Muscle of leg (tissue), 11 donors: ENCODE results near the gene COQ9. TPM values are rescaled to one million over a fixed set of nuclear protein-coding genes. Genes with fewer than 3 reads are reported as not detected.
"Not testable (repeated sequence)": the region's sequence is repeated elsewhere in the genome, so short reads cannot be mapped to it uniquely, and the experiment has no call there.

Source experiments
- DNase-seq: peaks from one replicate; pipeline ENCODE4 v3.0.0; 2013
- H3K27ac ChIP-seq: one replicate; pipeline ENCODE4 v1.5.1; 2013; ENCODE audit warnings: mild to moderate bottlenecking, low read length, control low read depth
- H3K27me3 ChIP-seq: one replicate; pipeline ENCODE4 v1.6.1; 2013; ENCODE audit warnings: low read length; ENCODE audit not compliant: control insufficient read depth, insufficient read depth
- H3K36me3 ChIP-seq: one replicate; pipeline ENCODE4 v1.6.1; 2013; ENCODE audit warnings: low read length; ENCODE audit not compliant: control insufficient read depth, insufficient read depth
- H3K4me1 ChIP-seq: one replicate; pipeline ENCODE4 v1.6.1; 2013; ENCODE audit warnings: low read length; ENCODE audit not compliant: control insufficient read depth, insufficient read depth
- H3K4me3 ChIP-seq: one replicate; pipeline ENCODE4 v1.5.1; 2013; ENCODE audit warnings: low read length, control low read depth
- H3K9me3 ChIP-seq: replicated peaks from 2 replicates; pipeline ENCODE4 v1.6.1; 2013; ENCODE audit warnings: low read depth, low read length; ENCODE audit not compliant: control insufficient read depth
- WGBS: methylation state at CpG from one replicate; pipeline ENCODE4 v1.1.5; 2013; ENCODE audit warnings: missing lambda C conversion rate; ENCODE audit not compliant: insufficient coverage; 5-methylcytosine and 5-hydroxymethylcytosine counted together
- polyA plus RNA-seq, 8 donors: library from polyadenylated mRNA; unstranded; fragments of 120-200 nt; gene quantifications; one replicate each; pipeline versions ENCODE4 v1.2.1 to v1.2.3, GENCODE V29; 2013; ENCODE audit warnings: inconsistent platforms in 1 of 8, low replicate concordance in 1 of 8; ENCODE audit not compliant: insufficient read length in 8 of 8, insufficient read depth in 1 of 8
- total RNA-seq: library from RNA; stranded (reverse); fragments of 120-200 nt; gene quantifications from one replicate; pipeline ENCODE4 v1.2.4, GENCODE V29; 2013

COQ9 gene
- total and polyA plus RNA-seq, 9 donors, result 57.0 to 75.0 (median 67.4) TPM

DNA sequence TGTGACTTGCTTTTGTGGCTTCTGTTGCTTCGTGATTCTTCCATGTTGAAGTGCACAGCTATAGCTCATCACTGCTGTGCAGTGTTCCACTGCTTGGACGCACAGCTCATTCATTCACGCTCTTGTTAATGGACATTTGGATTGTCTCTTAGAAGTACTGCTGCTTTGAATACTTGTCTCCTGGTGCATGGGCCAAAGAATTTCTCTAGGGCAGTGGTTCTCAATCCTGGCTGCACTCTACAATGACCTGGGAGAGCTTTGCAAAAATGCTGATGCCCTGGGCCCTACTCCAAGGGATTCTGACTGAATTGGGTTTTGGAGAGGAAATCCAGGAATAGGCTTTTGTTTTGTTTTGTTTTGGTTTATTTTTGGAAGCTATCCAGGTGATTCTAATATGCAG, 22.7 kb upstream of the COQ9 start:
- Histone ChIP-seq H3K36me3 (peaks cover 19% of the 10 kb centered on the region), H3K9me3 (no peaks in the 10 kb centered on the region), H3K4me1 (peaks cover 31% of the 10 kb centered on the region), H3K27ac (no peak overlapping the region), H3K27me3 (no peaks in the 10 kb centered on the region), H3K4me3 (no peak overlapping the region)
- WGBS, result 63% methylated on average over 3 of the region's 3 CpGs
- DNase-seq, result no peak

DNA sequence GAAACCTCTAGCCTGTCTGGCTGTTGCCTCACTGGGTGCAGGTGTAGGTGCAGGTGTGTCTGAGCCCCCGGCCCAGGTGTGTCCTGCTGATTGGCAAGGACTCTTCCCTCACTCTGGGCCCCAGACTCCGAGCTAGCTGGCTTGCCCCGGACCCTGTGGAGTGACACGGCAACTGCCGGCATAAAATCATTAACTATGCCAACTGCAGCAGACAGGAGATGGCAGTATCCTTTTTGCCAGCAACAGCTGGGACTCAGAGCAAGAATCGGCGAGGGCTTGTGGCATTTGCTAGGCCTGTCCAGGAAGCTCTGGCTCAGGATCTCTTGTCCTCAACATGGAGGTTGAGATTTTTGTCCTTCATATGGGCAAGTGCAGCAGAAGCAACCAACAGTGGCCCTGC, 20.9 kb upstream of the COQ9 start:
- peaks cover 36% of the 10 kb centered on the region for H3K36me3 ChIP-seq

DNA sequence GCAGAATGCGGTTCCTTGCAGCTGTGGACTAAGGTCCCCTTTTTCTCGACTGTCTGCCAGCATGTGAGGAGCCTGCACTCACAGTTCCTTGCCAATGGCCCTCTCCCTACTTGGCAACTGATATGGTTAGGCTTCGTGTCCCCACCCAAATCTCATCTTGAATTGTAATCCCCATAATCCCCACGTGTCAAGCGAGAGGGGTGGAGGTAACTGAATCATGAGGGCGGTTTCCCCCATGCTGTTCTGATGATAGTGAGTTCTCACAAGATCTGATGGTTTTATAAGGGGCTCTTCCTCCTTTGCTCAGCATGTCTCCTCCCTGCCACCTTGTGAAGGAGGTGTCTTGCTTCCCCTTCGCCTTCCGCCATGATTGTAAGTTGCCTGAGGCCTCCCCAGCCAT, 20.0 kb upstream of the COQ9 start:
- no peak overlapping the region for H3K27ac ChIP-seq
- WGBS, result 100% methylated on average over 1 of the region's 8 CpGs
- DNase-seq, result no peak
- H3K27me3 ChIP-seq, result no peaks in the 10 kb centered on the region
- peaks cover 43% of the 10 kb centered on the region for H3K36me3 ChIP-seq
- no peak overlapping the region for H3K4me3 ChIP-seq
- H3K4me1 ChIP-seq, result peaks cover 26% of the 10 kb centered on the region
- no peaks in the 10 kb centered on the region for H3K9me3 ChIP-seq

More for the DNA sequence above, 20.9 kb upstream of the COQ9 start:
- 79% methylated on average over 7 of the region's 7 CpGs for WGBS
- no peaks in the 10 kb centered on the region for H3K9me3 ChIP-seq
- peak; percentile 80 for DNase-seq
- H3K27me3 ChIP-seq, result no peaks in the 10 kb centered on the region
- H3K27ac ChIP-seq, result peak overlapping the region; percentile 62
- peaks cover 31% of the 10 kb centered on the region for H3K4me1 ChIP-seq
- H3K4me3 ChIP-seq, result no peak overlapping the region

DNA sequence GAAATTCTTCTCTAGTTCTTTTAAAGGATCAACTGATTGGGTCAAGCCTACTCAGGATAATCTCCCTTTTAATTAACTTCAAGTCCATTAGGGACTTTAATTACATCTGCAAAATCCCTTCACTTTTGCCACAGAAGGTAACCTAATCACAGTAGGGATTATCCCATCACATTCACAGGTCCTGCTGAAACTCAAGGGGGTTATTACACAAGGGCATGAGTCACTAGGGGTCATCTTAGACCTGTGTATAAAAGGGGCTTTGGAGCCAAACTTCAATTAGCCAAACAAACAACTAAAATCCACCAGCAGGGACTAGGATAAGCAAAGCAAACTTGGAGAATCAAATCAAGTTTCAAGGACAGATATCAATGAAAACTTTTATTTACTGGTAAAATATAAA, 19.5 kb upstream of the COQ9 start:
- no peaks in the 10 kb centered on the region for H3K27me3 ChIP-seq
- no peaks in the 10 kb centered on the region for H3K9me3 ChIP-seq
- H3K4me3 ChIP-seq, result no peak overlapping the region
- H3K27ac ChIP-seq, result no peak overlapping the region
- peaks cover 22% of the 10 kb centered on the region for H3K4me1 ChIP-seq
- no peak for DNase-seq
- peaks cover 49% of the 10 kb centered on the region for H3K36me3 ChIP-seq

DNA sequence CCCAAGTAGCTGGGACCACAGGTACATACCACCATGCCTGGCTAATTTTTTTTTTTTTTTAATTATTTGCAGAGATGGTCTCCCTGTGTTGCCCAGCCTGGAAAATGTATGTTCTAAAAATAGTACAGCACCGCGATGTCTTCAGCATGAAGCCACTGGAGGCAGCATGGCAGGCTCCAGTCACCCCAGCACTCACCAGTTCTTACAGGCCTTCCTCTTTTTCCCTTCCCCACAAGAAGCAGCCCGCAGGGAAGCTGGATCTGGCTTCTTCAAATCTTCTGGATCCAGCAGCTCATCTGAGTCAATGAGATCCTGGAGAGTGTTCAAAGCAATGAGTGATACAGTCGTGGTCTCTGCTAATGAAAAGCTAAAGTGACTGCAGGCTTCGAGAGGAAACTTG, 16.3 kb upstream of the COQ9 start:
- Histone ChIP-seq H3K4me1 (peaks cover 11% of the 10 kb centered on the region), H3K4me3 (no peak overlapping the region), H3K27ac (no peak overlapping the region), H3K27me3 (no peaks in the 10 kb centered on the region), H3K36me3 (peaks cover 75% of the 10 kb centered on the region), H3K9me3 (no peaks in the 10 kb centered on the region)
- DNase-seq, result no peak
- 95% methylated on average over 3 of the region's 5 CpGs for WGBS

DNA sequence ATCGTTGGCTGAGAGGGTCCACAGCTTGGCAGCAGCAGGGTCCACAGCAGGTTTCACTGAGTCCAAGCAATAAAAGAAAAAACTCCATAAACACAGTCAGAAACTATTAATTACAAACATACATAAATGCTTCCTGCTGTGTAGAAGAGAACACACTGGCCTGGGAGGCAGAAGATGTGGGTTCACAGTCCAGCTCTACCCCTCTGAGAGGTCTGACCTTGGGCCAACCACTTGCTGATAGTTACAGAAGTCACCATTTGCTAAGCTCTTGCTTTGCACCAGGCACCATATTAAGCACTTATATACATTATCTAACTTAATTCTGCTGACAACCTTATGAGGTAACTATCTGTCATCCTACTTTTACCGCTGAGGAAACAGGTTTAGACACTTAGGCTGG, 14.8 kb upstream of the COQ9 start:
- no peaks in the 10 kb centered on the region for H3K4me1 ChIP-seq
- DNase-seq, result no peak
- whole genome bisulfite sequencing, result 90% methylated on average over 2 of the region's 2 CpGs
- H3K27me3 ChIP-seq, result no peaks in the 10 kb centered on the region
- peaks cover 84% of the 10 kb centered on the region for H3K36me3 ChIP-seq
- no peaks in the 10 kb centered on the region for H3K9me3 ChIP-seq
- H3K4me3 ChIP-seq, result no peak overlapping the region
- H3K27ac ChIP-seq, result no peak overlapping the region

DNA sequence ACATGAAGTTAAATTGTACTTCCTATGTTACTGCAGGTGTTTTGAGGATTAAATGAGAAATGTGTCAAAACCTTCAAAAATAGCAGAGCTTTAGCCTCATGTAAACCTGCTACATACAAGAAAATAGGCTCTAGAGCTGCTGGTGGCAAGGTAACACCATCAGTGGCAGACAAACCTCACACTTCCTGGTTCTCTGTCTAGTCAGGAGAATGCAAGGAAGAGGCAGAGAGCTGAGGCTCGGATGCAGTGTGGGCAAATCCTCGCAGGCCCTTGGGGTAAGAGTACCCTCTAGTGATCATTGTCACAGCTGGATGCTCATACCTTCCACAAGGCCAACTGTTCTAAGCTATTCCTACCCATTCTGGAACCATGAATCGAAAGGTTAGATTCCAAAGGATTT, 14.3 kb upstream of the COQ9 start:
- Histone ChIP-seq H3K9me3 (no peaks in the 10 kb centered on the region), H3K4me1 (no peaks in the 10 kb centered on the region), H3K4me3 (no peak overlapping the region), H3K36me3 (peaks cover 81% of the 10 kb centered on the region), H3K27me3 (no peaks in the 10 kb centered on the region), H3K27ac (no peak overlapping the region)
- WGBS, result 90% methylated on average over 2 of the region's 3 CpGs
- no peak for DNase-seq

DNA sequence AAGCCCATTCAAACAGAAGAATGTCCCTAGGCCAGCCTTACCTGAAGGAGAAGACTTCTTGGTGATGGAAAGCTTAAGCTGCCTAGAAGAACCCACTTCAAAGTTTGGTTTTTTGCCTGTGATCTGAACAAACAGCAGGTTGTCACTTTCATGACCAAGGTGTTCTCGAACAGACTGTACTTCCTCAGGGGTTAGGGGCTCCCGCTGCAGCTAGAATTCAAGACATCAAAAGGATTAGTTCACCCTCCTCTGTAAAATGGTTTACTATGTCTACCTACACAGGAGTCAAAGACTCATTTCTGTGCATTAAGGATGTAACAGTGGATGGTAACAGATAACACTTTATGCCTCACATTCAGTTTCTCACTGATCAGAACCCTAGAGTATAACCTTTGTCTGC, 13.3 kb upstream of the COQ9 start:
- Histone ChIP-seq H3K4me3 (no peak overlapping the region), H3K27ac (no peak overlapping the region), H3K4me1 (no peaks in the 10 kb centered on the region), H3K27me3 (no peaks in the 10 kb centered on the region), H3K9me3 (no peaks in the 10 kb centered on the region), H3K36me3 (peaks cover 73% of the 10 kb centered on the region)
- 100% methylated on average over 1 of the region's 2 CpGs for WGBS
- DNase-seq, result no peak

DNA sequence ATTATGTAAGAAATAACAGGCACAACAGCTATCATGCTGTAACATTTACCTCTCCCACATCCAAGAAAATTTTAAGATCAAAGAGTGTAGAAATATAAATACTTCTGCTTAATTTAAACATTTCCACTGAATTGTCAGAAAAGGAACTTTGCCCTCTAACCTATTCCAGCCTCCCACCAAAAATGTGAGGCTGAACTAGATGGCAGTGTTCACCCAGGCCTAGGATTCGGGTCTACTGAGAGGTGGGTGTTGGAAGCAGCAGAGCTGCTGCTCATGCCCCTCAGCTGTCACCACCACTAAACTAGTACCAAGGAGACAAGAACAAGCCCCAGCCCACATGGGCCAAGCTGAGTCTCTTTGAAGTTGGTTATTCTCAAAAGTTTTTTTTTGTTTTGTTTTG, 11.4 kb upstream of the COQ9 start:
- WGBS, result no CpG with 5 or more reads among the region's 1 CpG
- H3K4me1 ChIP-seq, result no peaks in the 10 kb centered on the region

DNA sequence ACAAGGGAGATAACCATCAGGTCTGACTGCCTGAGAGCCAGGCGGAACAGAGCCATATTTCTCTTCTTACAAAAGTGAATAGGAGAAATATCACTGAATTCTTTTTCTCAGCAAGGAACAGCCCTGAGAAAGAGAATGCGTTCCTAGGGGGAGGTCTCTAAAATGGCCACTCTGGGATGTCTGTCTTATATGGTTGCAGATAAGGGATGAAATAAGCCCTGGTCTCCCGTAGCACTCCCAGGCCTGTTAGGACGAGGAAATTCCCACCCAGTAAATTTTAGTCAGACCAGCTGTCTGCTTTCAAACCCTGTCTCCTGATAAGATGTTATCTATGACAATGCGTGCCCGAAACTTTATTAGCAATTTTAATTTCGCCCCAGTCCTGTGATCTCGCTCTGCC, 7.3 kb upstream of the COQ9 start:
- H3K4me3 ChIP-seq, H3K4me1 ChIP-seq, H3K27me3 ChIP-seq, H3K9me3 ChIP-seq, DNase-seq, H3K27ac ChIP-seq: not testable (repeated sequence)
- peaks cover 41% of the 10 kb centered on the region for H3K36me3 ChIP-seq
- 82% methylated on average over 3 of the region's 8 CpGs for WGBS

More for the DNA sequence above, 11.4 kb upstream of the COQ9 start:
- Histone ChIP-seq H3K9me3 (peaks cover 3% of the 10 kb centered on the region), H3K36me3 (peaks cover 73% of the 10 kb centered on the region), H3K27me3 (no peaks in the 10 kb centered on the region), H3K27ac (no peak overlapping the region), H3K4me3 (no peak overlapping the region)
- no peak for DNase-seq

DNA sequence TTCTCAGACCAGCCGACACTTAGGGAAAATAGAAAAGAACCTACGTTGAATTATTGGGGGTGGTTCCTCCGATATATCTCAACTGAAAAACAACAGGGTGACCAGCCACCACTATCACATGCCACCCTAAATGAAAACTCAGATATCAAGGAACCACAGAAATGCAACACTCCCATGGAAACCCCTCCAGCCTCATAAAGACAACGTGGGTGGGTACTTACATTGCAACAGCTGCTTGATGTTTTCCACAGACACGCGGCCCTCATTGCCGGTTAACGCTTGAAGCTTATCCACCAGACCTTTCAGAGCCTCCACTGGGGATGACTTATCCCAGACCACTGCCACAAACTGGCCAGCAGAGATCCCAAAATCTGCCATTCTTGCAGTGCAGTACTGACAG, 6.7 kb upstream of the COQ9 start:
- 95% methylated on average over 4 of the region's 8 CpGs for WGBS
- H3K4me3 ChIP-seq, H3K4me1 ChIP-seq, H3K9me3 ChIP-seq, DNase-seq, H3K27ac ChIP-seq, H3K27me3 ChIP-seq: not testable (repeated sequence)
- peaks cover 36% of the 10 kb centered on the region for H3K36me3 ChIP-seq
